DOHH2 (cell line): Measurements from ENCODE around the gene VWF.

Experiments used
- H3F3A ChIP-seq: fragments of 200-600 bp; sonication (generic), shearing (Covaris generic); 2 replicates; pipeline ENCODE4 v1.6.0; 2016; ENCODE audit warnings: antibody characterized with exemption, mild to moderate bottlenecking; ENCODE audit not compliant: control insufficient read depth, insufficient read depth
- H3K27ac ChIP-seq: fragments of 200-600 bp; sonication (generic); 2 replicates; pipeline ENCODE4 v1.5.1; 2014; ENCODE audit warnings: low read depth, mild to moderate bottlenecking, low read length, moderate library complexity
- H3K27me3 ChIP-seq: fragments of 200-600 bp; sonication (generic); 2 replicates; pipeline ENCODE4 v1.6.1; 2014; ENCODE audit warnings: mild to moderate bottlenecking, low read length, mixed read lengths; ENCODE audit not compliant: control insufficient read depth
- H3K36me3 ChIP-seq: fragments of 200-600 bp; sonication (generic); 2 replicates; pipeline ENCODE4 v1.6.1; 2014; ENCODE audit warnings: mild to moderate bottlenecking, low read length, moderate library complexity, mixed read lengths; ENCODE audit not compliant: control insufficient read depth
- H3K4me1 ChIP-seq: fragments of 200-600 bp; sonication (generic); 2 replicates; pipeline ENCODE4 v1.6.1; 2014; ENCODE audit warnings: mild to moderate bottlenecking, low read length, mixed read lengths; ENCODE audit not compliant: control insufficient read depth
- H3K4me2 ChIP-seq: fragments of 200-600 bp; sonication (generic); 2 replicates; pipeline ENCODE4 v1.6.0; 2014; ENCODE audit warnings: mild to moderate bottlenecking, low read length, moderate library complexity
- H3K4me3 ChIP-seq: fragments of 200-600 bp; sonication (generic); 2 replicates; pipeline ENCODE4 v1.5.1; 2014; ENCODE audit warnings: mild to moderate bottlenecking, low read length, mixed read lengths
- H3K79me2 ChIP-seq: fragments of 200-600 bp; sonication (generic); 2 replicates; pipeline ENCODE4 v1.6.1; 2014; ENCODE audit warnings: mild to moderate bottlenecking, low read length, mixed read lengths; ENCODE audit not compliant: control insufficient read depth
- H3K9me2 ChIP-seq: fragments of 200-600 bp; sonication (generic); replicated peaks from 2 replicates; pipeline ENCODE4 v1.6.1; 2014; ENCODE audit warnings: mild to moderate bottlenecking, low read length, mixed read lengths; ENCODE audit not compliant: control insufficient read depth
- H3K9me3 ChIP-seq: fragments of 200-600 bp; sonication (generic); 2 replicates; pipeline ENCODE4 v1.6.1; 2014; ENCODE audit warnings: antibody characterized with exemption, low read length, mixed read lengths; ENCODE audit not compliant: control insufficient read depth, insufficient read depth
- H4K20me1 ChIP-seq: fragments of 200-600 bp; sonication (generic); 2 replicates; pipeline ENCODE4 v1.6.0; 2014; ENCODE audit warnings: low read depth, mild to moderate bottlenecking, antibody characterized with exemption, low read length, moderate library complexity; ENCODE audit not compliant: control insufficient read depth, insufficient read depth
- CTCF ChIP-seq: fragments of 200-600 bp; sonication (generic); IDR thresholded peaks from one replicate; pipeline ENCODE4 v1.5.1; 2014; ENCODE audit warnings: antibody characterized with exemption, mild to moderate bottlenecking, low read depth, low read length; ENCODE audit not compliant: poor library complexity, severe bottlenecking
- EZH2phosphoT487 ChIP-seq: fragments of 200-600 bp; sonication (generic); IDR thresholded peaks from 2 replicates; pipeline ENCODE4 v1.6.1; 2017; ENCODE audit warnings: borderline replicate concordance, mild to moderate bottlenecking, antibody characterized with exemption, low read length, moderate library complexity, mixed read lengths

Gene VWF

DNA sequence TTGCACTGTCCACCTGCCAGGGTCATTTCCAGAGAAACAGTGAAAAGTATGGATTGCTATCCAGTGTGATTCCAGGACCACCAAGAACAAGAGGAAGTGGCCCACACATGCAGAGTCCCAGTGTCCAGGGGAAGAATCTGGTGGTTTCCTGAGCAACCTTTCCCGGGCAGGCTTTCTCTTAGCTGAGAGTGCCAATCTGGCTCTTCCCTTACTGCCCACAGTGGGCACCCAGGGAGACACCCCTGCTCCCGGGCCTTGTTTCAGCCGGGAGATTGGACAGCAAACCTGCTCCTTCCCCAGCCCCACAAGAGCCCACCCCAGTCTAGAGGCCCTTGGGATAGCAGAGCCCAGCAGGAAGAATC, 62.1 kb downstream of the VWF start:
- no peaks in the 10 kb centered on the region for H3F3A ChIP-seq
- TF ChIP-seq EZH2phosphoT487 (no peak), CTCF (no peak)
- H3K27me3 ChIP-seq, result no peaks in the 10 kb centered on the region
- H3K4me2 ChIP-seq, result no peak overlapping the region
- H4K20me1 ChIP-seq, result no peaks in the 10 kb centered on the region
- no peaks in the 10 kb centered on the region for H3K4me1 ChIP-seq
- H3K27ac ChIP-seq, result no peak overlapping the region
- no peaks in the 10 kb centered on the region for H3K36me3 ChIP-seq
- no peaks in the 10 kb centered on the region for H3K79me2 ChIP-seq
- no peaks in the 10 kb centered on the region for H3K9me2 ChIP-seq
- H3K4me3 ChIP-seq, result no peak overlapping the region
- H3K9me3 ChIP-seq, result no peaks in the 10 kb centered on the region

GRCh38 chr12:6061660-6062059, 62.8 kb downstream of the VWF start:
- Histone ChIP-seq H3K27ac (no peak overlapping the region), H4K20me1 (no peaks in the 10 kb centered on the region), H3K4me1 (no peaks in the 10 kb centered on the region), H3K4me3 (no peak overlapping the region), H3F3A (no peaks in the 10 kb centered on the region), H3K9me2 (no peaks in the 10 kb centered on the region), H3K27me3 (no peaks in the 10 kb centered on the region), H3K4me2 (no peak overlapping the region), H3K79me2 (no peaks in the 10 kb centered on the region), H3K9me3 (no peaks in the 10 kb centered on the region), H3K36me3 (no peaks in the 10 kb centered on the region)
- TF ChIP-seq EZH2phosphoT487 (no peak), CTCF (no peak)

GRCh38 chr12:6059860-6060565, 64.5 kb downstream of the VWF start:
- Histone ChIP-seq H4K20me1 (no peaks in the 10 kb centered on the region), H3K27ac (no peak overlapping the region), H3K4me1 (no peaks in the 10 kb centered on the region), H3K36me3 (no peaks in the 10 kb centered on the region), H3K79me2 (no peaks in the 10 kb centered on the region), H3K27me3 (peaks cover 3% of the 10 kb centered on the region; the same call in 1 of the 2 replicates), H3F3A (no peaks in the 10 kb centered on the region), H3K4me2 (no peak overlapping the region), H3K9me2 (no peaks in the 10 kb centered on the region), H3K4me3 (no peak overlapping the region), H3K9me3 (no peaks in the 10 kb centered on the region)
- no peak for TF ChIP-seq CTCF
- no peak for TF ChIP-seq EZH2phosphoT487
